Measurements from ENCODE around the gene MYL1. TPM values are rescaled to one million over a fixed set of nuclear protein-coding genes. Genes with fewer than 3 reads are reported as not detected.
A peak's percentile ranks its signal among the peaks of the same experiment; 100 is the strongest.

Gene MYL1
- total RNA-seq (2021) (not detected in 3 replicates), Bru-seq, nascent RNA (not detected)
- long read RNA-seq, experiment 1: 0 reads
- long read RNA-seq, experiment 2: 0 reads
- long read RNA-seq, experiment 3: 0 reads

DNA sequence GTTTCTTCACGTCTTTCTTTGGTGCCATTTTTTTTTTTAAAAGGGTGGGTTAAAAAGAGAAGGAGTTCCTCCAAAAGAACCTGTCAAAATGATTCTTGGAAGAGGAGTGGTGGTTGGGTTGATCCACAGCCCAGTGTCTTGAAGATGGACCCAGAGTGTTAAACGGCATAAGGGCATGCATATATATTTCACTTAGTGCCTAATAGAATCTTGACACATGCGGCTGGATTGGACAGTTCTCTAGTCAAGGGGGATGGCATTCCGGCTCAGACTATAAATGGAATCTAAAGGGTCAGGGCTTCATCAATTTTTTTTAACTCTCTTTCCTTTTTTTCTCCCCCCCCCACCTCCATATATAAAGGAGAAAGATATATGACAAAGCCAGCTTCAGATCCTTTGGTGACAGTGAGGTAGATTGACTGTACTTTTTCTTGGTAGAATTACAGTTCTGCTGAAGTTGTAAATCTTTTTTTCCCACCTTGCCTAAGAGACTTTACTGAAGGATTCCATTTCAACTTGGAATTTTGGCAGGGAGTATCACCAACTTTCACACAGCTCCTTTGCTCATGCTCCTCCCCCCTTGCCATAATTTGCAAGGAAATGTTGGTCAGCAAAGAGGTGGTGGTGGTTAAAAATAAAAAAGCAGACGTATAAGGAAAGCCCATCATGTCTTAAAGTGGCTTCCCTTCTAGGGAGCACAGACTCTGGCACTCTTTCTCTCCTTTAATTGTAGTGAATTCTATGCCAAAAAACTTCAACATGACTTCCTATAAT lies at the start of gene MYL1:
Gene MYL1 (minus strand): TSS at position 160 of the 774 bp plus-strand sequence. CDS start 132 bp downstream, at position 28.
- Mint-ChIP-seq H3K4me1 (no peaks in the 10 kb centered on the region), H3K27ac (no peak within 1 kb of the TSS), H3K4me3 (no peak within 1 kb of the TSS), H3K27me3 (ENCODE audit: low read depth) (no peaks in the 10 kb centered on the region), H3K9me3 (no peaks in the 10 kb centered on the region), H3K36me3 (no peaks in the 10 kb centered on the region)
- CTCF ChIA-PET: no interaction called here
- ATAC-seq: no peak
- POLR2A ChIA-PET: no interaction called here
- TF ChIP-seq TEAD1 (CRISPR knock-in tag; IDR thresholded peaks at IDR 0.05): no peak
- no peak for TF ChIP-seq ZNF121 (CRISPR knock-in tag; IDR thresholded peaks at IDR 0.05)
- TF ChIP-seq ATF1 (CRISPR knock-in tag; IDR thresholded peaks at IDR 0.05): no peak
- no peak for TF ChIP-seq GABPB1 (CRISPR knock-in tag; IDR thresholded peaks at IDR 0.05)
- no peak for DNase-seq (ENCODE audit: low spot score)

DNA sequence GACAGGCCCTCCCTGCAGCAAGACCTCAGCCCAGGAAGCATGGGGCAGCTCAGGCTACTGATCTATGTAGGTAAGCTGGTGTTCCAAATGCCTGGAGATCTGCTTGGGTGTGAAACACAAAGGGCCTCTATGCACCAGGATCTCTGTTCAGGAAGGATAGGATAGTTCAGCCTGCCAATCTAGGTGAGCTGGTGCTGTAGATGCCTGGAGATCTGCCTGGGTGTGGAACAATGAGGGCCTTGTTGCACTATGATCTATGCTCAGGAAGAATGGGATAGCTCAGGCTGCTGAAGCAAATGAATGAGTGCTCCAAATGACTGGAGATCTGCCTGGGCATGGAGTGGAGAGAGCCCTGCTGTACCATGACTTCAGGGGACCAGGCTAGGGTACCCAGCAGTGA lies 48.9 kb upstream of the MYL1 start:
- ChIA-PET POLR2A (no interaction called here), CTCF (interaction anchor here (0.6 to 1.2 kb wide), 6 partner anchors 9 to 592 kb away, joined by 3 to 4 read pairs (median 3); no protein-coding TSS in a partner anchor)
- DNase-seq (ENCODE audit: low spot score): no peak
- H3K9me3 Mint-ChIP-seq: peaks cover 3% of the 10 kb centered on the region; the same call in 1 of the 2 replicates
- H3K4me1 Mint-ChIP-seq: peaks cover 5% of the 10 kb centered on the region
- no peak for ATAC-seq
- no peak overlapping the region for H3K4me3 Mint-ChIP-seq
- TF ChIP-seq, protein P1, sequence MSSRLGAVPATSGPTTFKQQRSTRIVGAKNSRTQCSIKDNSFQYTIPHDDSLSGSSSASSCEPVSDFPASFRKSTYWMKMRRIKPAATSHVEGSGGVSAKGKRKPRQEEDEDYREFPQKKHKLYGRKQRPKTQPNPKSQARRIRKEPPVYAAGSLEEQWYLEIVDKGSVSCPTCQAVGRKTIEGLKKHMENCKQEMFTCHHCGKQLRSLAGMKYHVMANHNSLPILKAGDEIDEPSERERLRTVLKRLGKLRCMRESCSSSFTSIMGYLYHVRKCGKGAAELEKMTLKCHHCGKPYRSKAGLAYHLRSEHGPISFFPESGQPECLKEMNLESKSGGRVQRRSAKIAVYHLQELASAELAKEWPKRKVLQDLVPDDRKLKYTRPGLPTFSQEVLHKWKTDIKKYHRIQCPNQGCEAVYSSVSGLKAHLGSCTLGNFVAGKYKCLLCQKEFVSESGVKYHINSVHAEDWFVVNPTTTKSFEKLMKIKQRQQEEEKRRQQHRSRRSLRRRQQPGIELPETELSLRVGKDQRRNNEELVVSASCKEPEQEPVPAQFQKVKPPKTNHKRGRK (CRISPR knock-in tag; IDR thresholded peaks at IDR 0.05; ENCODE audit: borderline replicate concordance): no peak
- TF ChIP-seq MXD4 (CRISPR knock-in tag; IDR thresholded peaks at IDR 0.05; ENCODE audit: borderline replicate concordance) (no peak), GABPB1 (CRISPR knock-in tag; IDR thresholded peaks at IDR 0.05) (no peak), NFE2L1 (CRISPR knock-in tag; IDR thresholded peaks at IDR 0.05) (no peak), KAT7 (CRISPR knock-in tag; IDR thresholded peaks at IDR 0.05; ENCODE audit: borderline replicate concordance) (no peak), FOXP1 (CRISPR knock-in tag; IDR thresholded peaks at IDR 0.05; ENCODE audit: borderline replicate concordance) (no peak), ZNF263 (CRISPR knock-in tag; IDR thresholded peaks at IDR 0.05; ENCODE audit: low read depth) (no peak)
- TF ChIP-seq, protein P2, sequence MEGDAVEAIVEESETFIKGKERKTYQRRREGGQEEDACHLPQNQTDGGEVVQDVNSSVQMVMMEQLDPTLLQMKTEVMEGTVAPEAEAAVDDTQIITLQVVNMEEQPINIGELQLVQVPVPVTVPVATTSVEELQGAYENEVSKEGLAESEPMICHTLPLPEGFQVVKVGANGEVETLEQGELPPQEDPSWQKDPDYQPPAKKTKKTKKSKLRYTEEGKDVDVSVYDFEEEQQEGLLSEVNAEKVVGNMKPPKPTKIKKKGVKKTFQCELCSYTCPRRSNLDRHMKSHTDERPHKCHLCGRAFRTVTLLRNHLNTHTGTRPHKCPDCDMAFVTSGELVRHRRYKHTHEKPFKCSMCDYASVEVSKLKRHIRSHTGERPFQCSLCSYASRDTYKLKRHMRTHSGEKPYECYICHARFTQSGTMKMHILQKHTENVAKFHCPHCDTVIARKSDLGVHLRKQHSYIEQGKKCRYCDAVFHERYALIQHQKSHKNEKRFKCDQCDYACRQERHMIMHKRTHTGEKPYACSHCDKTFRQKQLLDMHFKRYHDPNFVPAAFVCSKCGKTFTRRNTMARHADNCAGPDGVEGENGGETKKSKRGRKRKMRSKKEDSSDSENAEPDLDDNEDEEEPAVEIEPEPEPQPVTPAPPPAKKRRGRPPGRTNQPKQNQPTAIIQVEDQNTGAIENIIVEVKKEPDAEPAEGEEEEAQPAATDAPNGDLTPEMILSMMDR (IDR thresholded peaks at IDR 0.05): no peak
- TF ChIP-seq, protein P3, sequence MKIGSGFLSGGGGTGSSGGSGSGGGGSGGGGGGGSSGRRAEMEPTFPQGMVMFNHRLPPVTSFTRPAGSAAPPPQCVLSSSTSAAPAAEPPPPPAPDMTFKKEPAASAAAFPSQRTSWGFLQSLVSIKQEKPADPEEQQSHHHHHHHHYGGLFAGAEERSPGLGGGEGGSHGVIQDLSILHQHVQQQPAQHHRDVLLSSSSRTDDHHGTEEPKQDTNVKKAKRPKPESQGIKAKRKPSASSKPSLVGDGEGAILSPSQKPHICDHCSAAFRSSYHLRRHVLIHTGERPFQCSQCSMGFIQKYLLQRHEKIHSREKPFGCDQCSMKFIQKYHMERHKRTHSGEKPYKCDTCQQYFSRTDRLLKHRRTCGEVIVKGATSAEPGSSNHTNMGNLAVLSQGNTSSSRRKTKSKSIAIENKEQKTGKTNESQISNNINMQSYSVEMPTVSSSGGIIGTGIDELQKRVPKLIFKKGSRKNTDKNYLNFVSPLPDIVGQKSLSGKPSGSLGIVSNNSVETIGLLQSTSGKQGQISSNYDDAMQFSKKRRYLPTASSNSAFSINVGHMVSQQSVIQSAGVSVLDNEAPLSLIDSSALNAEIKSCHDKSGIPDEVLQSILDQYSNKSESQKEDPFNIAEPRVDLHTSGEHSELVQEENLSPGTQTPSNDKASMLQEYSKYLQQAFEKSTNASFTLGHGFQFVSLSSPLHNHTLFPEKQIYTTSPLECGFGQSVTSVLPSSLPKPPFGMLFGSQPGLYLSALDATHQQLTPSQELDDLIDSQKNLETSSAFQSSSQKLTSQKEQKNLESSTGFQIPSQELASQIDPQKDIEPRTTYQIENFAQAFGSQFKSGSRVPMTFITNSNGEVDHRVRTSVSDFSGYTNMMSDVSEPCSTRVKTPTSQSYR (CRISPR knock-in tag; IDR thresholded peaks at IDR 0.05): no peak
- TF ChIP-seq, protein P4, sequence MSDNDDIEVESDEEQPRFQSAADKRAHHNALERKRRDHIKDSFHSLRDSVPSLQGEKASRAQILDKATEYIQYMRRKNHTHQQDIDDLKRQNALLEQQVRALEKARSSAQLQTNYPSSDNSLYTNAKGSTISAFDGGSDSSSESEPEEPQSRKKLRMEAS (CRISPR knock-in tag; IDR thresholded peaks at IDR 0.05): no peak
- no peak overlapping the region for H3K27ac Mint-ChIP-seq
- no peaks in the 10 kb centered on the region for H3K27me3 Mint-ChIP-seq (ENCODE audit: low read depth)
- H3K36me3 Mint-ChIP-seq: no peaks in the 10 kb centered on the region

DNA sequence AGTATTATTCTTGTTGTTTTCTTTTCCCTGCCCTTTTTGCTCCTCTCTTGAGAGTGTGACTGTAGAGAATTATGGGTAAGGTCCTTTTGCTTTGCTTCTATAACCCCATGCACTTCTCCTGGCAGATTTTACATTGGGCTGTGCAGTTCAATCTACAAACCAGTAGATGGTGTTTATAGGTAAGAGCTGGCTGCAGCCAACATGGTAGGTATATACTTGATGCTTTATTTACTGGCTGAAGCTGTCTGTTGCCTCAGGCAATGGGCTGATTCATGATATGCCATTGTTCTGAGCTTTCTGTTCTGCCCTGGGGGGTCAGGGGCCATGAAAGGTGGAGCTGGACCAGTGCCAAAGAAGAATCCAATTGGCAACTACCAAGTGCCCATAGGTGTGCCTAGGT lies 48.3 kb upstream of the MYL1 start:
- peaks cover 3% of the 10 kb centered on the region; the same call in 1 of the 2 replicates for H3K9me3 Mint-ChIP-seq
- ChIA-PET POLR2A (no interaction called here), CTCF (interaction anchor here (0.6 to 1.2 kb wide), 6 partner anchors 9 to 591 kb away, joined by 3 to 4 read pairs (median 3); no protein-coding TSS in a partner anchor)
- peaks cover 5% of the 10 kb centered on the region for H3K4me1 Mint-ChIP-seq
- no peaks in the 10 kb centered on the region for H3K36me3 Mint-ChIP-seq
- no peaks in the 10 kb centered on the region for H3K27me3 Mint-ChIP-seq (ENCODE audit: low read depth)
- H3K27ac Mint-ChIP-seq: no peak overlapping the region
- TF ChIP-seq, protein P5, sequence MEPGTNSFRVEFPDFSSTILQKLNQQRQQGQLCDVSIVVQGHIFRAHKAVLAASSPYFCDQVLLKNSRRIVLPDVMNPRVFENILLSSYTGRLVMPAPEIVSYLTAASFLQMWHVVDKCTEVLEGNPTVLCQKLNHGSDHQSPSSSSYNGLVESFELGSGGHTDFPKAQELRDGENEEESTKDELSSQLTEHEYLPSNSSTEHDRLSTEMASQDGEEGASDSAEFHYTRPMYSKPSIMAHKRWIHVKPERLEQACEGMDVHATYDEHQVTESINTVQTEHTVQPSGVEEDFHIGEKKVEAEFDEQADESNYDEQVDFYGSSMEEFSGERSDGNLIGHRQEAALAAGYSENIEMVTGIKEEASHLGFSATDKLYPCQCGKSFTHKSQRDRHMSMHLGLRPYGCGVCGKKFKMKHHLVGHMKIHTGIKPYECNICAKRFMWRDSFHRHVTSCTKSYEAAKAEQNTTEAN (CRISPR knock-in tag; IDR thresholded peaks at IDR 0.05): no peak
- TF ChIP-seq, protein P2 (IDR thresholded peaks at IDR 0.05): 0 out of 2 replicates have a peak, but pooled peaks have one; percentile 14
- no peak overlapping the region for H3K4me3 Mint-ChIP-seq
- DNase-seq (ENCODE audit: low spot score) (no peak), ATAC-seq (peak; percentile 94)

Data from WTC11 (cell line).